LNCAP (cell line): Measurements from ENCODE around the gene IMPA2.

Experiments
- TF ChIP-seq, protein P1 (sequence below): fragments of 450-650 bp; IDR thresholded peaks from 2 replicates; pipeline ENCODE4 v1.5.1; 2017; ENCODE audit warnings: mild to moderate bottlenecking

The IMPA2 gene

DNA sequence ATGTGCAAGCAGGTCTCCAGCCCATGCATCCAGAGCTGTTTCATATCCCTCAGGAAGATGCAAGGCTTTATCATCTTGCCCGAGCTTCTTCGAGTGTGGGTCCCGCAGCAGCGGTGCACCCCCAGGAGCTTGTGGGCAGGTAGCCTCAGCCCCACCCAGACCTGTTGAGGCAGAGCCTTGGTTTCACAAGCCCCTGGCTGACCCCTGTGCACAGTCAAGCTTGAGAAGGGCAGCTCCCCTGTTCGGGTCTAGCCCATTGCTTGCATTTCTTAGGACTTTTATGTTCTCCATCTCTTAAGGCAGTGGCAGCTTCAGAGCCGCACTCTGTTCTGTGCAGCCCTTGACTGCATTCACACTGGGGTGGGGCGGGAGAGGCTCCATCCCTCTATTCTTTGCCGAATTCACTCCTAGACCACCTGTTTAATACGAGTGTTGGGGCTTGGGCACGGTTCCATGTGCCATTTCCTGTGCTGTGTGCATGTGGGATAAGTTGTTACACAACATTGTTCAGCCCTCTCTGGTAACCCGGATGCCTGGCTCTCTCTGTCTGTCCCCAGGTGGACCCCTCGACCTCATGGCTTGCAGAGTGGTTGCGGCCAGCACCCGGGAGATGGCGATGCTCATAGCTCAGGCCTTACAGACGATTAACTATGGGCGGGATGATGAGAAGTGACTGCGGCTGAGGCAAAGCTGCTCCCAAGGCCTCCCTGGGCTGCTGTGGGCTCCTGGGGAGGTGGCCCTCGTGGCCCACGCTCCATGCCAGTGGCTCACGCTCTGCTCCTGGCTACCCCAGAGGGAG, 48.7 kb downstream of the IMPA2 start:
- TF ChIP-seq, protein P1, sequence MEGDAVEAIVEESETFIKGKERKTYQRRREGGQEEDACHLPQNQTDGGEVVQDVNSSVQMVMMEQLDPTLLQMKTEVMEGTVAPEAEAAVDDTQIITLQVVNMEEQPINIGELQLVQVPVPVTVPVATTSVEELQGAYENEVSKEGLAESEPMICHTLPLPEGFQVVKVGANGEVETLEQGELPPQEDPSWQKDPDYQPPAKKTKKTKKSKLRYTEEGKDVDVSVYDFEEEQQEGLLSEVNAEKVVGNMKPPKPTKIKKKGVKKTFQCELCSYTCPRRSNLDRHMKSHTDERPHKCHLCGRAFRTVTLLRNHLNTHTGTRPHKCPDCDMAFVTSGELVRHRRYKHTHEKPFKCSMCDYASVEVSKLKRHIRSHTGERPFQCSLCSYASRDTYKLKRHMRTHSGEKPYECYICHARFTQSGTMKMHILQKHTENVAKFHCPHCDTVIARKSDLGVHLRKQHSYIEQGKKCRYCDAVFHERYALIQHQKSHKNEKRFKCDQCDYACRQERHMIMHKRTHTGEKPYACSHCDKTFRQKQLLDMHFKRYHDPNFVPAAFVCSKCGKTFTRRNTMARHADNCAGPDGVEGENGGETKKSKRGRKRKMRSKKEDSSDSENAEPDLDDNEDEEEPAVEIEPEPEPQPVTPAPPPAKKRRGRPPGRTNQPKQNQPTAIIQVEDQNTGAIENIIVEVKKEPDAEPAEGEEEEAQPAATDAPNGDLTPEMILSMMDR = no peak

DNA sequence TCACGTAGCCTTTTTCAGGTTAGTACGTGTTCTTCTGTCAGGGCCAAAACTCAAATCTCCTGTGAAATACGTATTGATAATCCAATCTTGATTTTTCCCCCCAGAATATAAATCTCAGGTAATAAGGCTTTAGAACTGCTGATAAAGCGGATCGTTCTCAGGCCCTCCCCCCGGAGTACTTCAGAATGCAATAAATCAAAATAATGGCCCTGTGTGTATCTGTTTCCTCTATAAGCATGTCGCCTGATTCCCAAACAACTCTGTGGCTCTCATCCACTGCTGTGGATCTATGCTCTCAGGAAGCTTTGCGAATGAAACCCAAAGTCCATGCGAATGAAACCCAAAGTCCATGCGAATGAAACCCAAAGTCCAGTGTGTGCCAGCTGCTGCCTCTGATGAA, 49.4 kb downstream of the IMPA2 start:
- TF ChIP-seq, protein P1 = no peak

DNA sequence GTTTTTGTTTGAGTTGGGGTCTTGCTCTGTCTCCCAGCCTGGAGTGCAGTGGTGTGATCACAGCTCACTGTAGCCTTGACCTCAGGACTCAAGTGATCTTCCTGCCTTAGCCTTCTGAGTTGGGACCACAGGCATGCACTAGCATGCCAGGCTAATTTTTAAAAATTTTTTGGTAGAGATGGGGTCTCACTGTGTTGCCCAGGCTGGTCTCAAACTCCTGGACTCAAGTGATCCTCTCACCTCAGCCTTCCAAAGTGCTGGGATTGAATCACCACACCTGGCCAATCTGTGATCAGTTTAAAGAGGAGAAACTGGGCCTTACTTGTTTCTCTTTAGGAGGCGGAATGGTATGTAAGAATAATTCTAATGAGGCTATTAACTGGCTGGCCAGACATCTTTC, 49.9 kb downstream of the IMPA2 start:
- TF ChIP-seq, protein P1 = no peak

DNA sequence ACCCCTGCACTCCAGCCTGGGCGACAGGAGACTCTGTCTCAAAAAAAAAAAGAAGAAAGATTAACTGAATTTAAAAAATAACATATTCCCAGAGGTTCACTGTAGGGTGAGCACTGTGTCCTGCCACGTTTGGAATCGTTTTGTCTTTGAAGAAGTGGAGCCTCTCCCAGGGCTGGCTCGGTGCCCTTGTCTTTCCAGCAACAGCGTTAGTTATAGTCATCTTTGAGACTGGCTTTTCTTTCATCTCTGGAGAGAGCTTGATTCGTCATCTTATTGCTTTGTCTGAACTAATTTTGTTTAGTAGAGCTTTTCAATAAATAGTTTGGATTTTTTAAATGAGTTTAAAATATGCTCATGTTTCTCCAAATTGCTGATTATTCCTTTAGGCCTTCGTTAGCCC, 50.5 kb downstream of the IMPA2 start:
- TF ChIP-seq, protein P1 = no peak

DNA sequence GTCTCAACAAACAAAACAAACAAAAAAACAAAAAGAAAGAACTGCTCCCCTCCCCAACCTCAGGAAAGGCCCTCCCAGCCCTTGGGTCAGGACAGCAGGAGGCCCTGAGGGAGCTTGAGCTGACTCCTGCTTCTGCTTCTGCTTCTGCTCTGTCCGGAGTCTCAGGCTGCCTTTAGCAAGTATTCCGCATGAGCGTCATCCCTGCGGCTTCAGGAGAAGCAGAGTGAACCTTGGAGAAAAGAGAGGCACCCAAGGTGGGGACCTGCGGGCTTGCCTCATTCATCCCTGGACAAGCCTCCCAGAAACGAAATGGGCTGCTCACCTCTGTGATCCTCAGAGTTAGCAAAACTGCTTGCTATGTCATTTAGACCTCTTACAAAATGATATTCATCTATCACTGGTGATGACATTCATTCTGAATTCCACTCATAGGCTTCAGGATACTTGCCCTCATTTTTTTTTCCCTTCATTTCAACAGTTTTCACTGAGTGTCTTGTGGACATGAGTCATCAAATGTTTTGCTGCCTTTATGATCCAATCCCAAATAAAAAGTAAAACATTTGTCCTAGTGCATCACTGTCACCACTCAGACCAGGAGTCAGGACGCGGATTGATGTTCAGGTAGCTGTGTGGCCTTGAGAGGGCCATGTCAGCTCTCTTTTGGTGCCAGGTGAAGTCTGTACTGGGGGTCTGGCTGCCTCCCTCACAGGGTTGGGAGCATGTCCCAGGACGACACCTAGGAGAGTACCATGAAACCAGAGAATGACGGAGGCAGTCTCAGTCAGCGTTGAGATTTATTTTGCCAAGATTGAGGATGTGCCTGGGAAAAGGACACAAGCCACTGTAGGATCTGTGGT, 51.7 kb downstream of the IMPA2 start:
- TF ChIP-seq, protein P1 = no peak

DNA sequence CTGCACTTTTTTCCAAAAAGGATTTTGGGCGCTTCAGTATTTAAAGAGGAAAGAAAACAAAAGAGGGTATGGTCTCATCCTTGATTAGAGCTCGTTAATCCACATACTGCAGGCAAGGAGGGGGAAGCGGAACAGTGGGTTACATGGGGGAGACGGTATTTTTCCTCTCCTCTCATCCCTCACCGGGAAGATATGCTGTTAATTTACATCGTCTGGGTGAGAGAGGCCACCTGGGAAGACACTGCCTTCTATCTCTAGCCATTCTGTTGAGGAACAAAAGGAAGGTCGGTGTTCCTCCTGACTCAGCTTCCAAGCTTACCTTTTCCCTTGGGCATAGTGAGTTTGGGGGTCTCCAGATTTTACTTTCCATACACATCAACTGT, 52.3 kb downstream of the IMPA2 start:
- TF ChIP-seq, protein P1 = no peak

DNA sequence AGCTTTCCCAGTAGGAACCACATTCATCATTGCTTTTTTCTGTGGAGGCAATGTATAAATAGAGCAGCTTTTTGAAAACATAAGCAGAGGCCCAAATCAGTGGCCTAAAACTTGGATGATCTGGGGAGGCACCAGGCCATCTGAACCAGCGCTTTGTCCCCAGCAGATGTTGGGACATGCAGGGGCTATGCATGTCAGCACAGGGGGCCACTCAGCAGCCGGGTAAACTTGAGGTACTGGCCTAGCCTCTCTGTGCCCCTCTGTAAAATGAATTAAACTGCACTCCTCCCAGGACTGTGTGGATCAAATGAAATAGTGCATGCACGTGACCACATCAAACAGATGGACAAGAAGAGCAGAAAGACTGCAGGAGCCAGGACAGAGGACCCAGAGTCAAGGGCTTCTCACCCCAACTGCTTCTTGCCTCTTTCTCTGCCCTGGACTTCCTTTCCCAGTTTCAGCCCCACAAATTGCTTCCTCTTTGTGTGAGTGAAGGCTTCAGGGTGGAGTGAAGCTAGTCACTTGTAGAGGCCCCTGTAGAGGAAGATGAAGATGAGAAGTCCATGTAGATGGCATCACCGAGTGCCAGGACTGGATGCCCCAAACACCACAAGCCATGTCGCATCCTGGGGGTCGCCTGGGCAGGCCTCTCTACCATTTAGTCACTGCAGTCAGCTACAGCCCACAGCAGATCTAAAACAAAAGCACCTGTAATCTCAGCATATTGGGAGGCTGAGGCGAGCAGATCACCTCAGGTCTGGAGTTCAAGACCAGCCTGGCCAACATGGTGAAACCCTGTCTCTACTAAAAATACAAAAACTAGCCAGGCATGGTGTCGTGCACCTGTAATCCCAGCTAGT, 53.2 kb downstream of the IMPA2 start:
- TF ChIP-seq, protein P1 = no peak
